ENCODE results near the gene HOXC9.

GRCh38 chr12:54019924-54020590, 20.1 kb downstream of the HOXC9 start:
- TF ChIP-seq, protein P1, sequence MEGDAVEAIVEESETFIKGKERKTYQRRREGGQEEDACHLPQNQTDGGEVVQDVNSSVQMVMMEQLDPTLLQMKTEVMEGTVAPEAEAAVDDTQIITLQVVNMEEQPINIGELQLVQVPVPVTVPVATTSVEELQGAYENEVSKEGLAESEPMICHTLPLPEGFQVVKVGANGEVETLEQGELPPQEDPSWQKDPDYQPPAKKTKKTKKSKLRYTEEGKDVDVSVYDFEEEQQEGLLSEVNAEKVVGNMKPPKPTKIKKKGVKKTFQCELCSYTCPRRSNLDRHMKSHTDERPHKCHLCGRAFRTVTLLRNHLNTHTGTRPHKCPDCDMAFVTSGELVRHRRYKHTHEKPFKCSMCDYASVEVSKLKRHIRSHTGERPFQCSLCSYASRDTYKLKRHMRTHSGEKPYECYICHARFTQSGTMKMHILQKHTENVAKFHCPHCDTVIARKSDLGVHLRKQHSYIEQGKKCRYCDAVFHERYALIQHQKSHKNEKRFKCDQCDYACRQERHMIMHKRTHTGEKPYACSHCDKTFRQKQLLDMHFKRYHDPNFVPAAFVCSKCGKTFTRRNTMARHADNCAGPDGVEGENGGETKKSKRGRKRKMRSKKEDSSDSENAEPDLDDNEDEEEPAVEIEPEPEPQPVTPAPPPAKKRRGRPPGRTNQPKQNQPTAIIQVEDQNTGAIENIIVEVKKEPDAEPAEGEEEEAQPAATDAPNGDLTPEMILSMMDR (IDR thresholded peaks at IDR 0.05) = no peak
- TF ChIP-seq POLR2A (IDR thresholded peaks at IDR 0.05) = no peak
